Thyroid gland (tissue), 4 donors: ENCODE measurements around the gene BTBD1. TPM values are rescaled to one million over a fixed set of nuclear protein-coding genes. Genes with fewer than 3 reads are reported as not detected.
A peak's percentile ranks its signal among the peaks of the same experiment; 100 is the strongest.

Source experiments
- DNase-seq, 2 donors: peaks; one replicate each; pipeline ENCODE4 v3.0.0-alpha.2; 2019
- H3K27ac ChIP-seq, 3 donors: fragments of 200-600 bp; sonication (generic); 1 replicate in 2 of 3; 2 replicates in 1 of 3; pipeline ENCODE4 v1.5.1; 2016 to 2019; ENCODE audit warnings: mild to moderate bottlenecking in 1 of 3, moderate library complexity in 1 of 3
- H3K27me3 ChIP-seq: fragments of 200-600 bp; sonication (generic); one replicate; pipeline ENCODE4 v1.5.1; 2019
- H3K36me3 ChIP-seq, 2 donors: fragments of 200-600 bp; sonication (generic); one replicate each; pipeline ENCODE4 v1.5.1; 2016 to 2019
- H3K4me1 ChIP-seq, 2 donors: fragments of 200-600 bp; sonication (generic); one replicate each; pipeline ENCODE4 v1.5.1; 2017 to 2019
- H3K4me3 ChIP-seq, 3 donors: fragments of 200-600 bp; sonication (generic); replicated peaks in 1 of 3; 1 replicate in 2 of 3; 2 replicates in 1 of 3; pipeline ENCODE4 v1.5.1; 2016; ENCODE audit warnings: mild to moderate bottlenecking in 1 of 3
- H3K9me3 ChIP-seq: fragments of 200-600 bp; sonication (generic); one replicate; pipeline ENCODE4 v1.5.1; 2017
- POLR2A ChIP-seq, 2 donors: fragments of 450-650 bp; IDR thresholded peaks; one replicate each; pipeline ENCODE4 v1.6.1; 2017; ENCODE audit warnings: antibody characterized with exemption in 2 of 2, mild to moderate bottlenecking in 2 of 2, moderate library complexity in 1 of 2
- WGBS, 2 donors: methylation state at CpG; one replicate each; pipeline ENCODE4 v1.1.5; 2017; 5-methylcytosine and 5-hydroxymethylcytosine counted together
- intact Hi-C: fragments of 100-400 bp; cut with DNase I; formaldehyde crosslinking; loops from one replicate; pipeline ENCODE4 v1.15.1; 2023
- total RNA-seq, 4 donors: library from RNA; depleted of rRNA; stranded (reverse); fragments of >200 nt; gene quantifications; one replicate each; pipeline ENCODE4 v1.2.3, GENCODE V29; 2016
- TF ChIP-seq, protein P1 (sequence below), 6 experiments: fragments of 200-600 bp in 3 of 6; fragments of 450-650 bp in 3 of 6; sonication (generic) in 3 of 6; IDR thresholded peaks; one replicate each; pipeline ENCODE4 v1.5.1; 2016 to 2019; ENCODE audit warnings: antibody characterized with exemption in 6 of 6, mild to moderate bottlenecking in 2 of 6, inconsistent platforms in 1 of 6, moderate library complexity in 1 of 6

BTBD1 gene
- total RNA-seq, 4 donors from 2014 or later = 84.7 to 99.3 (median 94.5) TPM

DNA sequence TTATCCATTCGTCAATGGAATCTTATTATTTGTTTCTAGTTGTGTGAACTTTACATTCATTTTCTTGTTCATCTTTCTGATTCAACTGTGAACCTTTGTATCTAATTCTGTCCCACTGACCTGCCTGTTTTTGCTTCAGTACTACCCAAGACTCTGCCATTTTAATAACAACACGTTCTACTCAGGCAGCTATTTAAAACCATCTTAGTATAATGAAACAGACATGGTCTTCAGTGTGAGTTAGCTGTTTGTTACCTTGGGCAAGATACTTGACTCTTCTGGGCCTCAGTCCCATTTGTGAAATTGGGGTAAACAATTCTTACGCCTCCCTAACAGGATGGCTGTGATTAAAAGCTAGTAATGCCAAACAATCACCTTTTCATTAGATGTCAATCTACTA is 1.6 kb downstream of the BTBD1 start:
- 36 to 39% methylated on average over 3 of the region's 3 CpGs for WGBS, 2 donors
- Histone ChIP-seq H3K27ac (peak overlapping the region in 1 of 3 donors; percentile 9), H3K4me3 (peak overlapping the region in 2 of 3 donors; percentile 82 to 92), H3K27me3 (no peaks in the 10 kb centered on the region), H3K36me3 (no peaks in the 10 kb centered on the region), H3K4me1 (peaks cover 36 to 42% of the 10 kb centered on the region in 2 donors), H3K9me3 (no peaks in the 10 kb centered on the region)
- no peak for TF ChIP-seq POLR2A (IDR thresholded peaks at IDR 0.05)
- TF ChIP-seq, protein P1, sequence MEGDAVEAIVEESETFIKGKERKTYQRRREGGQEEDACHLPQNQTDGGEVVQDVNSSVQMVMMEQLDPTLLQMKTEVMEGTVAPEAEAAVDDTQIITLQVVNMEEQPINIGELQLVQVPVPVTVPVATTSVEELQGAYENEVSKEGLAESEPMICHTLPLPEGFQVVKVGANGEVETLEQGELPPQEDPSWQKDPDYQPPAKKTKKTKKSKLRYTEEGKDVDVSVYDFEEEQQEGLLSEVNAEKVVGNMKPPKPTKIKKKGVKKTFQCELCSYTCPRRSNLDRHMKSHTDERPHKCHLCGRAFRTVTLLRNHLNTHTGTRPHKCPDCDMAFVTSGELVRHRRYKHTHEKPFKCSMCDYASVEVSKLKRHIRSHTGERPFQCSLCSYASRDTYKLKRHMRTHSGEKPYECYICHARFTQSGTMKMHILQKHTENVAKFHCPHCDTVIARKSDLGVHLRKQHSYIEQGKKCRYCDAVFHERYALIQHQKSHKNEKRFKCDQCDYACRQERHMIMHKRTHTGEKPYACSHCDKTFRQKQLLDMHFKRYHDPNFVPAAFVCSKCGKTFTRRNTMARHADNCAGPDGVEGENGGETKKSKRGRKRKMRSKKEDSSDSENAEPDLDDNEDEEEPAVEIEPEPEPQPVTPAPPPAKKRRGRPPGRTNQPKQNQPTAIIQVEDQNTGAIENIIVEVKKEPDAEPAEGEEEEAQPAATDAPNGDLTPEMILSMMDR (IDR thresholded peaks at IDR 0.05) = no peak
- intact Hi-C loops = loop anchor here (10.0 kb wide), 1 partner anchor 139 kb away; the partner anchor contains the start of gene HDGFL3
- no peak for DNase-seq

DNA sequence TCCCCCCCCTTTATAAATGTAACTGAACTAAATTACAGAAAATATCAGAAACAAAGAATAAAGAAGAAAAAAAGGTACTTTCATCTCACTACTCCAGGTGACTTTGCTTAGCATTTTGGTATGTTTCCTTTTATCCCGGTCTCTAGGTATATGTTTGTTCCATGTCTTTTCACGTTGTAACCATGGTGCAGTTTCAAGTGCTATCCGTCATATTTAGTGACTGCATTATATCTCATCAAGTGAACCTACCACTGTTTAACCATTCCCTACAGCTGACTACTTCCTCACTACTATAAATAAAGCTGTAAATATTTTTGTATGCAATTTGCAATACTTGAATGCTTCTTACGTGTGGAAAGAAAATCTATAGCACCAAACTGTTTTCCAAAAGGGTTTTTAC is 2.2 kb downstream of the BTBD1 start:
- Histone ChIP-seq H3K4me1 (peaks cover 36 to 42% of the 10 kb centered on the region in 2 donors), H3K9me3 (no peaks in the 10 kb centered on the region), H3K27ac (peak overlapping the region in 1 of 3 donors; percentile 9), H3K36me3 (no peaks in the 10 kb centered on the region), H3K27me3 (no peaks in the 10 kb centered on the region), H3K4me3 (peak overlapping the region in 1 of 3 donors; percentile 82)
- intact Hi-C loops = loop anchor here (10.0 kb wide), 1 partner anchor 140 kb away; the partner anchor contains the start of gene HDGFL3
- WGBS, 2 donors = 36 to 51% methylated on average over 4 of the region's 4 CpGs
- no peak for DNase-seq
- TF ChIP-seq POLR2A (IDR thresholded peaks at IDR 0.05) = no peak

DNA sequence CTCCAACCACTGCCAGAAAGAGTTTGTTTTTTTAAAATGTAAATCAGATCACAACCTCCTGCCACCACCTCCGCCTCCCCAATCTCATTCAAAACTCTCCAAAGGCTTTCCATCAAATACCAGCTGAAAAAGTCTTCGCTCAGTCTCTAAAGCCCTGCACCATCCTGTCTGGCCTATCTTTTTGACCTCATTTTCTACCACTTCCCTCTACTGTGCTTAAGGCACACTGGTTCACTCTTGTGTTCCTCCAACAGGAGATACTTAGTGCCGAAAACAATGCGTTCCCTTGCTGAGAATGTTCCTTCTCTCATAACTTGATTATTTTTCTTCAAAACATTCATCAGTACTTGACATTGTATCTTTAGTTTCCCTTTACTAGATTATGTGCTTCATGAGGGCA is 3.5 kb downstream of the BTBD1 start:
- intact Hi-C loops = loop anchor here (10.0 kb wide), 1 partner anchor 141 kb away; the partner anchor contains the start of gene HDGFL3
- H3K4me3 ChIP-seq = no peak overlapping the region
- H3K9me3 ChIP-seq = no peaks in the 10 kb centered on the region
- no peak for DNase-seq
- no peak overlapping the region for H3K27ac ChIP-seq
- WGBS, 2 donors = 92 to 93% methylated on average over 4 of the region's 4 CpGs
- peaks cover 36 to 42% of the 10 kb centered on the region in 2 donors for H3K4me1 ChIP-seq
- TF ChIP-seq POLR2A (IDR thresholded peaks at IDR 0.05) = no peak
- TF ChIP-seq, protein P1 (IDR thresholded peaks at IDR 0.05) = no peak
- no peaks in the 10 kb centered on the region for H3K36me3 ChIP-seq
- H3K27me3 ChIP-seq = no peaks in the 10 kb centered on the region

DNA sequence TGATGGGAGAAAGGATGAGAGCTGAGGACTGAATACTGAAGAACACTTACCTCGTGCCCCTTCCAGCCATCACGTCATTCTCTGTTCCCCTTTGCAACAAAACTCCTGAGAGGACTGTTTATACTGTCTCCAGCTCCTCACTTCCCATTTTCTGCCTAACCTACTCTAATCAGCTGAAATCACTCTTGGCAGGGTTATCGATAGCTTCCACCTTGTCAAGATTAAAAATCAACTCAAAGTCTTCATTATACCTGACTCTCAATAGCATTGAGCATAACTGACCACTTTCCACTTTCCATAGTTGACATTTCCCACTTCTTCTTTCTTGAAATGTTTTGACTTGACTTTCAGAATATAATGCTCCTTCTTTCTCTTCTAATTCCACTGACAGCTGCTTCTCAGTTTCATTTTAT is 4.3 kb downstream of the BTBD1 start:
- 42 to 45% methylated on average over 3 of the region's 3 CpGs for WGBS, 2 donors

DNA sequence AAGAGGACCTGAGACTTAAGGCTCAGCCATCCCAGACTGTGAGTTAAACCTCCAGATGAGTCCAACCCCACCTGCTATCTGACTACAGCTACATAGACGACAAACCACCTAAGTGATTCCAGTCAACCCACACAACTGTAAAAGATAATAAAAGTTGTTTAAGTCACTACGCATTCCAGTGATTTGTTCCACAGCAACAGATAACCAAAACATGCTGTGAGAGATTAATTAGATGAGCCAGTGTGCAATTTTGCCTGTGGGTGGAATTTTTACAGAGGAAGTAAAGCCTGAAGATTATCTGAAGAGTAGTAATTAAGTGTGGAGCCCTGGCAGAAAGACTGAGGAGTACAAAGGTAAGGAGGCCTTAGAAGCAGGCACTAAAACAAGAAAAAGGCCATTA is 5.4 kb downstream of the BTBD1 start:
- TF ChIP-seq POLR2A (IDR thresholded peaks at IDR 0.05) = no peak
- TF ChIP-seq, protein P1 (IDR thresholded peaks at IDR 0.05) = no peak
- DNase-seq = no peak
- H3K4me3 ChIP-seq = no peak overlapping the region
- no peaks in the 10 kb centered on the region for H3K27me3 ChIP-seq
- H3K27ac ChIP-seq = no peak overlapping the region
- WGBS, 2 donors = 54 to 64% methylated on average over 2 of the region's 2 CpGs
- H3K9me3 ChIP-seq = no peaks in the 10 kb centered on the region
- intact Hi-C loops = loop anchor here (10.0 kb wide), 1 partner anchor 143 kb away; the partner anchor contains the start of gene HDGFL3
- H3K4me1 ChIP-seq = peaks cover 40% of the 10 kb centered on the region in 2 donors
- H3K36me3 ChIP-seq = no peaks in the 10 kb centered on the region

More for the DNA sequence above, 4.3 kb downstream of the BTBD1 start:
- intact Hi-C loops = loop anchor here (10.0 kb wide), 1 partner anchor 142 kb away; the partner anchor contains the start of gene HDGFL3
- Histone ChIP-seq H3K4me3 (no peak overlapping the region), H3K27me3 (no peaks in the 10 kb centered on the region), H3K27ac (no peak overlapping the region), H3K36me3 (no peaks in the 10 kb centered on the region), H3K9me3 (no peaks in the 10 kb centered on the region), H3K4me1 (peaks cover 36 to 41% of the 10 kb centered on the region in 2 donors)
- TF ChIP-seq POLR2A (IDR thresholded peaks at IDR 0.05) = no peak
- TF ChIP-seq, protein P1 (IDR thresholded peaks at IDR 0.05) = no peak
- no peak for DNase-seq
